Measurements from ENCODE around the gene MYO5B.

Gene MYO5B

GRCh38 chr18:50151926-50152325 is 43.0 kb downstream of the MYO5B start:
- no peak for DNase-seq (ENCODE audit: low read depth)

GRCh38 chr18:50144540-50144939 is 50.4 kb downstream of the MYO5B start:
- DNase-seq (ENCODE audit: low read depth), result no peak

GRCh38 chr18:50143886-50144285 is 51.1 kb downstream of the MYO5B start:
- no peak for DNase-seq (ENCODE audit: low read depth)

- no peak for DNase-seq (ENCODE audit: low read depth)
Observed at GRCh38 chr18:50143294-50143693, 51.7 kb downstream of the MYO5B start.

- DNase-seq (ENCODE audit: low read depth), result no peak
Observed at GRCh38 chr18:50142441-50143120, 52.4 kb downstream of the MYO5B start.

- DNase-seq (ENCODE audit: low read depth), result no peak
Observed at GRCh38 chr18:50138181-50139064, 56.5 kb downstream of the MYO5B start.

- no peak for DNase-seq (ENCODE audit: low read depth)
Observed at GRCh38 chr18:50135903-50136302, 59.0 kb downstream of the MYO5B start.

- DNase-seq (ENCODE audit: low read depth), result no peak
Observed at GRCh38 chr18:50133526-50133925, 61.4 kb downstream of the MYO5B start.

- DNase-seq (ENCODE audit: low read depth), result no peak
Observed at GRCh38 chr18:50131591-50131990, 63.4 kb downstream of the MYO5B start.

GRCh38 chr18:50128506-50129271 is 66.3 kb downstream of the MYO5B start:
- DNase-seq (ENCODE audit: low read depth), result no peak

- DNase-seq (ENCODE audit: low read depth), result no peak
Observed at GRCh38 chr18:50127516-50128210, 67.3 kb downstream of the MYO5B start.

- no peak for DNase-seq (ENCODE audit: low read depth)
Observed at GRCh38 chr18:50126471-50126870, 68.5 kb downstream of the MYO5B start.

- no peak for DNase-seq (ENCODE audit: low read depth)
Observed at GRCh38 chr18:50125456-50125855, 69.5 kb downstream of the MYO5B start.

GRCh38 chr18:50119296-50119695 is 75.7 kb downstream of the MYO5B start:
- DNase-seq (ENCODE audit: low read depth), result no peak

- no peak for DNase-seq (ENCODE audit: low read depth)
Observed at GRCh38 chr18:50117863-50118262, 77.1 kb downstream of the MYO5B start.

GRCh38 chr18:50115095-50115494 is 79.9 kb downstream of the MYO5B start:
- no peak for DNase-seq (ENCODE audit: low read depth)

GRCh38 chr18:50114448-50114847 is 80.5 kb downstream of the MYO5B start:
- DNase-seq (ENCODE audit: low read depth), result no peak

- DNase-seq (ENCODE audit: low read depth), result no peak
Observed at GRCh38 chr18:50113726-50114125, 81.2 kb downstream of the MYO5B start.

- no peak for DNase-seq (ENCODE audit: low read depth)
Observed at GRCh38 chr18:50111398-50111797, 83.5 kb downstream of the MYO5B start.

- DNase-seq (ENCODE audit: low read depth), result no peak
Observed at GRCh38 chr18:50107468-50107977, 87.4 kb downstream of the MYO5B start.

GRCh38 chr18:50105027-50105426 is 89.9 kb downstream of the MYO5B start:
- no peak for DNase-seq (ENCODE audit: low read depth)

GRCh38 chr18:50104421-50104820 is 90.5 kb downstream of the MYO5B start:
- no peak for DNase-seq (ENCODE audit: low read depth)

Data from stimulated activated CD8-positive, alpha-beta memory T cell treated with anti-CD3 and anti-CD28 coated beads, Interleukin-7, amount 100 ng/mL, for 24 hours (primary cell).